Activated CD8-positive, alpha-beta T cell treated with anti-CD3 and anti-CD28 coated beads, Interleukin-2, amount 10 ng/mL, durations not matched to agents 7 days and 5 days (primary cell): ENCODE results near the gene TPP1. TPM values are rescaled to one million over a fixed set of nuclear protein-coding genes. Genes with fewer than 3 reads are reported as not detected.

Experiments used
- ATAC-seq: fragments of 150-1000 bp; cut with Tn5 transposase; one replicate; pipeline ENCODE4 v1.10.0; 2021; ENCODE audit warnings: moderate library complexity
- CTCF ChIA-PET: fragments of 350-600 bp; sonication (Branson Sonifier 250); formaldehyde crosslinking; loops from one replicate; lab custom pipeline; 2021; ENCODE audit warnings: antibody characterized with exemption; lab: Charles Lee
- POLR2A ChIA-PET: fragments of 350-600 bp; sonication (Branson Sonifier 250); formaldehyde crosslinking; loops from one replicate; lab custom pipeline; 2021; ENCODE audit warnings: antibody characterized with exemption; lab: Charles Lee
- DNase-seq: peaks from one replicate; pipeline ENCODE4 v3.0.0-alpha.2; 2020
- H3K27ac Mint-ChIP-seq: one replicate; pipeline ENCODE4 v1.8.0; 2021; ENCODE audit warnings: mild to moderate bottlenecking, mixed read lengths
- H3K27me3 Mint-ChIP-seq: one replicate; pipeline ENCODE4 v1.8.0; 2021; ENCODE audit warnings: low read depth, mixed read lengths
- H3K36me3 Mint-ChIP-seq: one replicate; pipeline ENCODE4 v1.8.0; 2021; ENCODE audit warnings: low read depth, mixed read lengths
- H3K4me1 Mint-ChIP-seq: one replicate; pipeline ENCODE4 v1.8.0; 2021; ENCODE audit warnings: low read depth, mixed read lengths
- H3K4me3 Mint-ChIP-seq: one replicate; pipeline ENCODE4 v1.8.0; 2021; ENCODE audit warnings: mild to moderate bottlenecking, mixed read lengths
- H3K9me3 Mint-ChIP-seq: one replicate; pipeline ENCODE4 v1.8.0; 2022; ENCODE audit warnings: mixed read lengths; ENCODE audit not compliant: insufficient read depth
- total RNA-seq, 2 experiments: library from RNA; stranded (reverse); gene quantifications; one replicate each; pipeline ENCODE4 v1.2.3, GENCODE V29; 2021

TPP1 gene
- total RNA-seq, 2 experiments from 2014 or later = 74.1 to 78.9 TPM

DNA sequence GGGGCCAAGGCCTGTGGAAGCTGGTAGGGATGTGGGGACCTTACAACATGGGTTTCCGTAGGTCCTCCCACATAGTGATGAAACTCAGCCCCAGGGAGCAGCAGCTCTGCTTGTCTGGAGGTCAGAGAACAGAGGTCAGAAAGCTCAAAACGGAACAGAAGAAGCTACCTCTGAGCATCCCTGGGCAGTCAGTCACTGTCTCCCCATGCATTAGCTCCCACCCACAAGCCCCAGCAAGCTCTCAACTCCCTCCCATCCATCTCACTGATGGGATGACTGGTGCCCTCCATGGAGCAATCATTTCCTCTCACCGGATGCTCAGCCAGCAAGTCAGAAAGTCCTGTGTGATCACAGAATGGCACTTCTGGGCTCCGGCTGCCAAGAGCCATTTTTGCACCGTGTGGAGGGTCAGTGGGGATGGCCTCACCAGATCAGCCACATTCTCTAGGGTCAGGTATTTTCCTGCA is 1.9 kb downstream of the TPP1 start:
- DNase-seq = no peak
- no peak for ATAC-seq
- Mint-ChIP-seq H3K9me3 (no peaks in the 10 kb centered on the region), H3K27me3 (no peaks in the 10 kb centered on the region), H3K27ac (peak overlapping the region; percentile 5), H3K4me3 (no peak overlapping the region), H3K36me3 (peaks cover 21% of the 10 kb centered on the region), H3K4me1 (peaks cover 2% of the 10 kb centered on the region)
- ChIA-PET CTCF (interaction anchor here (1.0 to 6.5 kb wide), 10 partner anchors 10 to 238 kb away, joined by 3 to 93 read pairs (median 10); partner anchors contain the start of genes ILK, MRPL17 and RRP8), POLR2A (interaction anchor here (0.6 to 5.1 kb wide), 9 partner anchors 9 to 136 kb away, joined by 3 to 27 read pairs (median 10); partner anchors contain the start of genes ARFIP2, ILK, MRPL17 and RRP8)

DNA sequence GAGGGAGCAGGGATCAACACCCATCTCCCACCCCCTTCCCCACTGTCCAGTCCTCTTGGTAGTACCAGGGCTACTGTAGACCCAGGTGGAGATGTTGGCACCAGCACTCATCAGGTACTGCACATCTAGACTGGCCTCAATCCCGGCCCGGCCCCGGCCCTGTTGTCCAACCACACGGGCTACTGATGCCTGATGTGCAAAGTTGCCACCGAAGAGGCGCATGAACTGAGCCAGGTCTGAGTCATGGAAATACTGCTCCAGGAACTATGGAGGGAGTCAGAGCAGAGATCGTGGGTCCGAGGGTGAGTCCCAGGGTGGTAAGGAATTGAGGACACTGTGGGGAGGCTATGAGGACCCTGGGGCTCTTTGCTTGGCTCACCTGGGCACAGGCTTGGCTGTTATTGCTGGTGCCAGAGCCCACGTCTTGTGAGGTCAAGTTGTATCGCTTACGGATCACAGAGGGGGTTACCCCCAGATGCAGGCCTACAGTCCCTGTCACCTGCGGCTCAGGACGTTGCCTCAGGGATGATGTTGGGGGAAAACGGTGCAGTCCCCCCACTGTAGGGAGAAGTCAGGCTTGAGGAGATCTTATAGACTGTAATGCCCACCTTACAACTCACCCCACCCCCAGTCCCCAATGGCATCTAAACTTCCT is 2.5 kb downstream of the TPP1 start:
- ATAC-seq = no peak
- Mint-ChIP-seq H3K27ac (no peak overlapping the region), H3K4me3 (no peak overlapping the region), H3K27me3 (no peaks in the 10 kb centered on the region), H3K36me3 (peaks cover 21% of the 10 kb centered on the region), H3K9me3 (no peaks in the 10 kb centered on the region), H3K4me1 (peaks cover 2% of the 10 kb centered on the region)
- ChIA-PET CTCF (interaction anchor here (1.2 to 6.5 kb wide), 2 partner anchors 12 to 66 kb away, joined by 4 to 93 read pairs; partner anchors contain the start of gene MRPL17), POLR2A (interaction anchor here (2.8 to 5.1 kb wide), 3 partner anchors 11 to 66 kb away, joined by 16 to 27 read pairs (median 21); partner anchors contain the start of genes ILK, MRPL17 and RRP8)
- no peak for DNase-seq

DNA sequence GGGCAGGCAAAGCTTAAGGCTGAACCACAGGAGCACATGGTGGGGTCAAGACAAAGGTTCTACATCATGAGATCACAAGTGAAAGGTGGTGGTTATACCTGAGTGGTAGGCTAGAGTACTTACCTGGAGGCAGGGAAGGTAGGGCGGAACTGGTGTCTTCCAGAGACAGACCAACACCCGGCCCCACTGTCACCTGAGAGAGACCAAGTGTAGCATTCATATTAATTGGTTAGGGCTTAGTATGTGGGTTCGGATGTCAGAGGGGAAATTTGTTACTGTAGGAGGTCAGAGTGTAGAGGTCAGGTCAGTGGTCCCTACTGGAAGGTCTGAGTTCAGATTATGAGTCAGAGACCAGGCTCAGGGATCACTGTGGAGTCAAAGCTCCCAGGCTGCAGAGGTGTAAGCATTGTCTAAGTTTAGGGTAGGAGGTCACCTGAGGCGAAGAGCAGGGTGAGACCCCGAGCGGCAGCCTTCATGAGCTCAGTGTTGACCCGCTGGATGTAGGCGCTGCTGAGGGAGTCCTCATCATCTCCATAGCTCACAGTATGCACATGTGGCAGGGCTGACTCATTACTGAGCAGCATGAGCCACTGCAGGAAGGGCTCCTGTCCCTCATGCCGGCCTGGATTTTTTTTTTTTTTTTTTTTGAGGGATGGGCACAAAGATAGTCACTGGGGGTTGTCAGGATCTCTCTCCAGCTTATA is 3.2 kb downstream of the TPP1 start:
- no peak for ATAC-seq
- Mint-ChIP-seq H3K4me3 (no peak overlapping the region), H3K27ac (no peak overlapping the region), H3K27me3 (no peaks in the 10 kb centered on the region), H3K9me3 (no peaks in the 10 kb centered on the region), H3K4me1 (peaks cover 6% of the 10 kb centered on the region), H3K36me3 (peaks cover 27% of the 10 kb centered on the region)
- ChIA-PET POLR2A (no interaction called here), CTCF (interaction anchor here (1.1 to 1.2 kb wide), 2 partner anchors 9 to 11 kb away, joined by 3 to 4 read pairs; no protein-coding TSS in a partner anchor)
- DNase-seq = no peak

DNA sequence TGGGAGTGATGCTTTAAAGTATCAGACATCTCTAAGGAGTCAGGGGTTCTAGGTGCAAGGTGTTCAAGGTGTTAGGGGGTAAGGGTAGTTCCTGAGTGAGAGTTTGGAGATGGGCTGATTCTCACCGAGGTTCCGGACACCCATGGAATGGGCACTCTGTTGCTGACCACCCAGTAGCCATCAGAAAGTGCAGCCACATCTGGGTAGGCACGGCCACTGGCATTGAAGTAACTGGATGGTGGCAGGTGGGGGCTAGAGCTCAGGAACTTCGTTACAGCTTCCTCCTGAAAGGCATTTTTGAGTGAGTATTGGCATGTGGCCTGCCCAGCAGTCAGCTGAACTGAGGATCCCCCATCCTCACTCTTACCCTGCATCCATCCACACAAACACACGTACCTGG is 4.2 kb downstream of the TPP1 start:
- no peak overlapping the region for H3K4me3 Mint-ChIP-seq
- peaks cover 37% of the 10 kb centered on the region for H3K36me3 Mint-ChIP-seq
- no peak for ATAC-seq
- peaks cover 16% of the 10 kb centered on the region for H3K4me1 Mint-ChIP-seq
- DNase-seq = no peak
- no peaks in the 10 kb centered on the region for H3K9me3 Mint-ChIP-seq
- H3K27me3 Mint-ChIP-seq = no peaks in the 10 kb centered on the region
- POLR2A ChIA-PET = no interaction called here
- CTCF ChIA-PET = interaction anchor here (1.1 to 5.1 kb wide), 2 partner anchors 8 to 67 kb away, joined by 3 to 56 read pairs; partner anchors contain the start of gene MRPL17
- no peak overlapping the region for H3K27ac Mint-ChIP-seq

DNA sequence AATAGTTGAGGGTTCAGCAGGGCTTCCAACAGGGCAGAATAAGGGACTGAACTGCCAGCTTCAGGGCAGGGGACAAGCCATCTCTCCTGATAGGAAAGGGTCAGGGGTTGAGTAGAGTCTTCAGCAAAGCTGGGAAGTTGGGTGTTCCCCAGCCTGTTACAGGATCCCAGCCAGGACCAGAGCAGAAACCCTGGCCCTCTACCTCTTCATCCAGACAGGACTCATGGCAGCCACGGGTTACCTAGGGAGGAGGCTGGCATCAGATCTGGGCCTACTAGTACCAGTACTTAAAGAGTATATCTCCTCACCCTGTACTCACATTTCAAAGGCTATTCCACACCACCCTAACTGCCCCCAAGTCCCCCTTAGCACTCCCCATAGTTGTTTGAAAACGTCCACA is 4.8 kb downstream of the TPP1 start:
- CTCF ChIA-PET = interaction anchor here (0.7 to 5.1 kb wide), 2 partner anchors 68 to 83 kb away, joined by 3 to 56 read pairs; partner anchors contain the start of gene MRPL17

DNA sequence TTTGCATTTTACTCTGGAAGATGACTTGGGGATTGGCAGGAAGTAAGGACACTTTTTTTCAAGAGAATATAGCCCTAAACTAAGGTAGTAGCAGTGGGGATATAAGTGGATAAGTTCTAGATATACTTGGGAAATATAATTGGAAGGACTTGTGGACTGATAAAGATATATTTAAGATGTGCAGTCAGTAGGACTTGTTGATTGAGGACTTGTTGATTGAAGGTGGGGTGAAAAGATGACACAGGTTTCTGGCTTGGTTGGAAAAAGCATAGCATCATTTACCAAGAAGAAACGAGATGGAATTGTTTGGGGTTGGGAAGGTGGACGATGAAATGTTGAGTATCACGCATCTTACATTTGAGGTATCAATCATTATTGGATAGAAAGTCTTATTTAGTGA is 5.7 kb downstream of the TPP1 start:
- CTCF ChIA-PET = interaction anchor here (1.0 to 5.1 kb wide), 12 partner anchors 9 to 235 kb away, joined by 3 to 56 read pairs (median 12); partner anchors contain the start of gene MRPL17
- ATAC-seq = no peak
- peaks cover 53% of the 10 kb centered on the region for H3K36me3 Mint-ChIP-seq

More for the DNA sequence above, 4.8 kb downstream of the TPP1 start:
- H3K27me3 Mint-ChIP-seq = no peaks in the 10 kb centered on the region
- no peak overlapping the region for H3K27ac Mint-ChIP-seq
- H3K36me3 Mint-ChIP-seq = peaks cover 43% of the 10 kb centered on the region
- DNase-seq (no peak), ATAC-seq (no peak)
- no peak overlapping the region for H3K4me3 Mint-ChIP-seq
- POLR2A ChIA-PET = interaction anchor here (0.6 kb wide), 1 partner anchor 36 kb away, joined by 3 read pairs; no protein-coding TSS in a partner anchor
- H3K4me1 Mint-ChIP-seq = peaks cover 22% of the 10 kb centered on the region
- no peaks in the 10 kb centered on the region for H3K9me3 Mint-ChIP-seq

DNA sequence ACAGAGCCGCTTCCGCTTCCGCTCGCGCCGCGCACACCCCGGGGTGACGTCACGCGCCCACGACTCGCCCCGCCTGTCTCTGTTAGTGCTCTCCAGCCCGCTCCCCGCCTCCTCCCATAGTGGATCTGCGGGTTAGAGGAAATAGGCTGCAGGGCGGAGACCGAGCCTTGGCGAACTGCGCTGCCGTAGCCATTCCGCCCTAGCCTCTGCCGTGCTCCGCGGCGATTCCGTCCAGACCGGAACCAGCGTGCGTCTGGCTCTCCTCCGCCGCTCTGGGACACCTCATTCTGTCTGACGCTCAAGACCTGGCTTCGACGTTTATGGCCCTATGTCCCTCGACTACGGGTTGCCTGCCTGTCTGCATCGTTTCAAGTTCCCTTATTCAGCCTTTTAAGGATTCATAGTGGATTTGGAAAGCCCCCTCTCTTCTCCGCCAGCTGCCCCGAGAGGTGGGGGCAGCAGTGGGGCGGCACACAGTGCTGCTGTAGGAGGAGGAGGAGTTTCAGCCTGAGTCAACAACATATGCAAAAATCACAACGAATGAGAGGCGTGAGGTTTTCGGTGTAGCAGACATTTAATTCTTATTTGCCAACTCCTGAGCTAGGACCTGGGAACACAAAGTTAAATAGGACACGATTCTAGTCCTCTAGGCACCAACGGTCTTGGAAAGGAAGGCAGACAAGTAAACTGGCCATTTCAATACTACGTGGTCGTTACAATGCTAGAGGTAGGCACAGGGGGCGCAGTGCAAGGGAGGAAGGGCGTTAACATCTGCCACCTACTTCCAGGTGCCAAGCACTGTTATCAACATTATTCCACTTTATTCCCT is 6.8 kb downstream of the TPP1 start, which contains the start of gene TAF10:
TSS of gene TAF10 (minus strand) at position 4 of the 829 bp plus-strand sequence. CDS start 27 bp downstream, outside the sequence.
- H3K27me3 Mint-ChIP-seq = no peaks in the 10 kb centered on the region
- H3K27ac Mint-ChIP-seq = peak within 1 kb of the TSS; percentile 92
- ATAC-seq = peak; percentile 95

More for the DNA sequence above, 5.7 kb downstream of the TPP1 start:
- Mint-ChIP-seq H3K4me3 (no peak overlapping the region), H3K4me1 (peaks cover 31% of the 10 kb centered on the region), H3K9me3 (no peaks in the 10 kb centered on the region), H3K27ac (no peak overlapping the region), H3K27me3 (no peaks in the 10 kb centered on the region)
- DNase-seq = no peak
- POLR2A ChIA-PET = interaction anchor here (1.3 to 2.2 kb wide), 4 partner anchors 10 to 69 kb away, joined by 3 to 14 read pairs (median 6); partner anchors contain the start of genes ILK and RRP8

DNA sequence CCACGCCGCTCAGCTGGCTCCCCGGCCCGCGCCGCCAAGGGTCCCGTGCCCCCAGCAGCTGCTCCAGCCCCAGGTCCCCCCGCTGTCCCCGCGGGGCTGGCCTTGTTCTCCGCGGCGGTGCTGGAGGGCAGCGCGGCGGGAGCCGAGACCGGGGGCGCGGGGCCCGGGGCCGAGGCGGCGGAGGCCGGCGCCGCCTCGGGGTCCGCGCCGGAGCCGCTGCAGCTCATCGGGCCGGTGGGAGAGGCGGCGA is 7.3 kb downstream of the TPP1 start:
- Mint-ChIP-seq H3K4me3 (peak overlapping the region; percentile 89), H3K4me1 (peaks cover 46% of the 10 kb centered on the region), H3K9me3 (no peaks in the 10 kb centered on the region), H3K27me3 (no peaks in the 10 kb centered on the region), H3K27ac (peak overlapping the region; percentile 92), H3K36me3 (peaks cover 65% of the 10 kb centered on the region)
- DNase-seq (no peak), ATAC-seq (peak; percentile 22)
- ChIA-PET CTCF (interaction anchor here (0.6 to 5.1 kb wide), 20 partner anchors 9 to 233 kb away, joined by 3 to 56 read pairs (median 5); partner anchors contain the start of genes ILK, MRPL17 and RRP8), POLR2A (interaction anchor here (0.7 to 2.2 kb wide), 14 partner anchors 9 to 221 kb away, joined by 3 to 14 read pairs (median 4); partner anchors contain the start of genes ILK, MRPL17, RRP8 and SMPD1)

More for the DNA sequence above, 6.8 kb downstream of the TPP1 start, which contains the start of gene TAF10:
- DNase-seq = peak; percentile 98
- H3K4me1 Mint-ChIP-seq = peaks cover 42% of the 10 kb centered on the region
- H3K4me3 Mint-ChIP-seq = peak within 1 kb of the TSS; percentile 89
- no peaks in the 10 kb centered on the region for H3K9me3 Mint-ChIP-seq
- ChIA-PET POLR2A (interaction anchor here (0.7 to 2.2 kb wide), 18 partner anchors 8 to 222 kb away, joined by 3 to 14 read pairs (median 4); partner anchors contain the start of genes ILK, MRPL17, RRP8 and SMPD1), CTCF (interaction anchor here (0.6 to 5.1 kb wide), 24 partner anchors 8 to 234 kb away, joined by 3 to 56 read pairs (median 4); partner anchors contain the start of genes ILK, MRPL17 and RRP8)
- H3K36me3 Mint-ChIP-seq = peaks cover 63% of the 10 kb centered on the region

DNA sequence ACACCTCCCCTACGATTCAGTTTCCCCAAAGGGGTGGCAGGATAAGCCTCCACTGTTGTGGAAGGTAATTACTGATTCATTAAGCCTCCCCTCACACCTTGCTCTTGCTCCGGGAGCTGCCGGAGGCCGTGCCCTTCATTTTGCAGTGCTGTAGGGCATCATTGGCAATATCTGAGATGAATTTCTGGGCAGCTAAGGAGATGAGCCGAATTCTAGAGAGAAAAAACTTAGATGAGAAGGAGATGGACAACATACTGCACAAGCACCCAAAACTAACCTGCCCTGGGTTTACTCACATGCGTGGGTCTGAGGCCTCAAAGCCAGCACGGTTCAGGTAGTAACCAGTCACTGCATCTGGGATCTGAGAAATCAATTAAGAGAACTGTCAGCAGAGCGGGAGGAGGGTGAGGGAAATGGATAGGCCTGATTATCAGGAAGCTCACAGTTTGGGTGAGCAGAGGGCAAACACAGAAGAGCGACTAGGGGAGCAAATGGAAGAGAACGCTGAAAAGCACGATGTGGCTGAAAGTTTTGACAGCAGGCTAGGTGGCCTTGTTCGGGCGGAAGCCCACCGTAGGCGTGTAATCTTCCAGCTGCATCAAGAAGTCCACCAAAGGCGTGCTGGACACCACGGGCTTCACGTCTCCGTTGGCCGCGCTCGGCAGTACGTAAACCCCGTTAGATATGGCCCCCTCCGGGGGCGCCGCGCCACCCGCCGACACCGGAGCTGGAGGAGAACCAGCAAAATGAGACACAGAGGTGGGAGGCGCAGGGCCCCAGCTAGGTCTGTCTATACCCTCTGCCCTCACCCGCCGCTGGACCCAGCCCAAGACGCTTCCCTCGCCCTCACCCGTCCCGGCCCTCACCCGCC is 7.9 kb downstream of the TPP1 start:
- DNase-seq (peak; percentile 50), ATAC-seq (no peak)
- H3K36me3 Mint-ChIP-seq = peaks cover 65% of the 10 kb centered on the region
- H3K4me3 Mint-ChIP-seq = peak overlapping the region; percentile 89
- ChIA-PET CTCF (interaction anchor here (0.6 to 5.1 kb wide), 20 partner anchors 8 to 233 kb away, joined by 3 to 56 read pairs (median 5); partner anchors contain the start of genes ILK, MRPL17 and RRP8), POLR2A (interaction anchor here (0.7 to 2.2 kb wide), 15 partner anchors 8 to 221 kb away, joined by 3 to 14 read pairs (median 4); partner anchors contain the start of genes ILK, MRPL17, RRP8 and SMPD1)
- H3K9me3 Mint-ChIP-seq = no peaks in the 10 kb centered on the region
- H3K4me1 Mint-ChIP-seq = peaks cover 49% of the 10 kb centered on the region
- H3K27ac Mint-ChIP-seq = peak overlapping the region; percentile 92
- no peaks in the 10 kb centered on the region for H3K27me3 Mint-ChIP-seq
